HepG2 (cell line): ENCODE data around the gene WDR54. TPM values are rescaled to one million over a fixed set of nuclear protein-coding genes. Genes with fewer than 3 reads are reported as not detected.
"Not testable (repeated sequence)": the region's sequence is repeated elsewhere in the genome, so short reads cannot be mapped to it uniquely, and the experiment has no call there.

Source experiments
- ATAC-seq: fragments of 200-7000 bp; cut with Tn5 transposase; 3 replicates; pipeline ENCODE4 v1.9.1; 2020; ENCODE audit warnings: mild to moderate bottlenecking, moderate library complexity
- BruUV-seq: library from RNA; stranded (reverse); fragments of 400-500 nt; replicated peaks from 2 replicates; lab custom pipeline; 2021; lab: Mats Ljungman, UMichigan
- CTCF ChIA-PET: fragments of 300-600 bp; formaldehyde crosslinking; extraction: SDS; loops from one replicate; lab custom pipeline; 2021; ENCODE audit warnings: low total read pairs, inconsistent platforms, low intra/inter-chr PET ratio; lab: Yijun Ruan, JAX
- POLR2A ChIA-PET: fragments of 350-600 bp; sonication (Branson Sonifier 250); formaldehyde crosslinking; loops from one replicate; lab custom pipeline; 2020; ENCODE audit warnings: antibody characterized with exemption, inconsistent platforms; lab: Yijun Ruan, JAX
- DNase-seq: peaks from one replicate; pipeline ENCODE4 v3.0.0-alpha.2; 2015; ENCODE audit warnings: low spot score
- FAIRE-seq: peaks from 3 replicates; lab custom pipeline; 2011; peaks lifted over from hg19 to GRCh38; lab: Jason Lieb, UNC
- H2AFZ ChIP-seq: one replicate; pipeline ENCODE4 v1.6.1; 2011; ENCODE audit warnings: low read length, inconsistent platforms
- H3K27ac ChIP-seq: fragments of 300-600 bp; 3 replicates; pipeline ENCODE4 v1.8.0; 2011; ENCODE audit warnings: mixed run types, mild to moderate bottlenecking, mixed read lengths, low read length, inconsistent platforms; ENCODE audit not compliant: insufficient read depth; ENCODE audit errors: extremely low read length
- H3K27me3 ChIP-seq, 2 experiments: fragments of 200-600 bp in 1 of 2; 2 replicates in 1 of 2; 3 replicates in 1 of 2; pipeline versions ENCODE4 v1.6.0 to v1.8.0; 2011; ENCODE audit warnings: low read length in 2 of 2, mild to moderate bottlenecking in 2 of 2, moderate library complexity in 2 of 2, inconsistent platforms in 1 of 2; ENCODE audit not compliant: insufficient read depth in 2 of 2, control insufficient read depth in 1 of 2
- H3K36me3 ChIP-seq, 2 experiments: fragments of 200-600 bp in 1 of 2; replicated peaks in 1 of 2; 2 replicates in 1 of 2; 3 replicates in 1 of 2; pipeline versions ENCODE4 v1.5.1 to v1.8.0; 2011; ENCODE audit warnings: low read length in 2 of 2, inconsistent platforms in 1 of 2; ENCODE audit not compliant: insufficient read depth in 2 of 2, control insufficient read depth in 1 of 2
- H3K4me1 ChIP-seq: 2 replicates; pipeline ENCODE4 v1.5.1; 2012; ENCODE audit warnings: low read length, inconsistent platforms; ENCODE audit not compliant: insufficient read depth
- H3K4me2 ChIP-seq: 2 replicates; pipeline ENCODE4 v1.6.0; 2011; ENCODE audit warnings: low read depth, low read length, inconsistent platforms
- H3K4me3 ChIP-seq, 3 experiments: fragments of 200-600 bp in 1 of 3; sonication (generic), shearing (Covaris generic) in 1 of 3; replicated peaks in 1 of 3; 2 replicates each; pipeline ENCODE4 v1.5.1; 2011 to 2016; ENCODE audit warnings: low read length in 3 of 3, inconsistent platforms in 2 of 3, low read depth in 2 of 3, mild to moderate bottlenecking in 2 of 3, control low read depth in 1 of 3, mixed read lengths in 1 of 3; ENCODE audit not compliant: insufficient read depth in 1 of 3
- H3K79me2 ChIP-seq: one replicate; pipeline ENCODE4 v1.6.1; 2011; ENCODE audit warnings: low read length, inconsistent platforms; ENCODE audit not compliant: insufficient read depth
- H3K9ac ChIP-seq: 2 replicates; pipeline ENCODE4 v1.6.0; 2011; ENCODE audit warnings: mild to moderate bottlenecking, low read depth, low read length, inconsistent platforms; ENCODE audit not compliant: insufficient read depth
- H3K9me3 ChIP-seq: 2 replicates; pipeline ENCODE4 v1.5.1; 2012; ENCODE audit warnings: mild to moderate bottlenecking, low read length
- H4K20me1 ChIP-seq: 2 replicates; pipeline ENCODE4 v1.6.0; 2011; ENCODE audit warnings: inconsistent platforms, mild to moderate bottlenecking, low read length, moderate library complexity; ENCODE audit not compliant: insufficient read depth
- ZNF407 ChIP-seq: sonication (generic); formaldehyde crosslinking; IDR thresholded peaks from one replicate; pipeline ENCODE4 v1.5.1; 2020; ENCODE audit warnings: mild to moderate bottlenecking, missing genetic modification reagents; ENCODE audit errors: not compliant biosample characterization
- WGBS: methylation state at CpG from one replicate; pipeline ENCODE4 v1.1.6; 2017; ENCODE audit warnings: low lambda C conversion rate; 5-methylcytosine and 5-hydroxymethylcytosine counted together
- in situ Hi-C: cut with HindIII; loops from 2 replicates; pipeline ENCODE4 v1.10.0; 2017; ENCODE audit warnings: low pct_unique_long_range_greater_than_20kb; ENCODE audit not compliant: extremely low pct_ligation_motif_present
- intact Hi-C: fragments of 100-400 bp; cut with micrococcal nuclease; formaldehyde crosslinking; loops from one replicate; pipeline ENCODE4 v1.10.0; 2022; ENCODE audit not compliant: unreplicated experiment
- polyA plus RNA-seq, 8 experiments: library from polyadenylated mRNA; depleted of rRNA in 3 of 8; stranded (reverse) in 7 of 8; unstranded in 1 of 8; fragments of >200 nt; fragmentation: Illumina TruSeq in 4 of 8; extraction: Trizol in 4 of 8; gene quantifications; 2 replicates each; pipeline versions ENCODE4 v1.2.1 to v1.2.3, GENCODE V29; 2011 to 2016; ENCODE audit warnings: low read depth in 4 of 8, missing spikeins in 1 of 8, mixed read lengths in 1 of 8; ENCODE audit not compliant: insufficient read depth in 1 of 8
- total RNA-seq, 5 experiments: library from RNA; depleted of rRNA; stranded (reverse); fragments of >200 nt; fragmentation: Illumina TruSeq; extraction: Trizol; gene quantifications; 2 replicates each; pipeline ENCODE4 v1.2.3, GENCODE V29; 2016; ENCODE audit warnings: low read depth in 1 of 5

The WDR54 gene
- total and polyA plus RNA-seq, 2 of the 13 experiments (the other 11 are each of a cell fraction or from before 2014, with no cell fraction given), result 2.0 to 17.3 TPM

DNA sequence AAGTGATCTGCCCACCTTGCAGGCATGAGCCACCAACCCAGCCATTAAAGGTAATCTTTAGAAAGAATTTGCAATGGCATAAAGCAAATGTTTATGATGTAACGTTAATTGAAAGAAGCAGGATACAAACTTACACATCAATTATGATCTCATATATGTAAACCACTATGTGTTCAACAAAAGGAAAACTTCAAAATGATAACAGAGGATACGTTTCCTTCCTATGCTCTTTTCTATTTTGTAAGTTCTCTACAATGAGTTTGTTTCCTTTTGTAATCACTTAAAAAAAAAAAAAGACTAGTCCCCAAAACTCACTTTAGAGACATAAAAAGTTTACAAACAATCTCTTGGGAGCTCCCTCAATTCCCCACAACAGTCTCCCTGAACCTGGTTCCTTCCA, 1.5 kb upstream of the WDR54 start (continued):
- no peak for TF ChIP-seq ZNF407 (CRISPR knock-in tag)

DNA sequence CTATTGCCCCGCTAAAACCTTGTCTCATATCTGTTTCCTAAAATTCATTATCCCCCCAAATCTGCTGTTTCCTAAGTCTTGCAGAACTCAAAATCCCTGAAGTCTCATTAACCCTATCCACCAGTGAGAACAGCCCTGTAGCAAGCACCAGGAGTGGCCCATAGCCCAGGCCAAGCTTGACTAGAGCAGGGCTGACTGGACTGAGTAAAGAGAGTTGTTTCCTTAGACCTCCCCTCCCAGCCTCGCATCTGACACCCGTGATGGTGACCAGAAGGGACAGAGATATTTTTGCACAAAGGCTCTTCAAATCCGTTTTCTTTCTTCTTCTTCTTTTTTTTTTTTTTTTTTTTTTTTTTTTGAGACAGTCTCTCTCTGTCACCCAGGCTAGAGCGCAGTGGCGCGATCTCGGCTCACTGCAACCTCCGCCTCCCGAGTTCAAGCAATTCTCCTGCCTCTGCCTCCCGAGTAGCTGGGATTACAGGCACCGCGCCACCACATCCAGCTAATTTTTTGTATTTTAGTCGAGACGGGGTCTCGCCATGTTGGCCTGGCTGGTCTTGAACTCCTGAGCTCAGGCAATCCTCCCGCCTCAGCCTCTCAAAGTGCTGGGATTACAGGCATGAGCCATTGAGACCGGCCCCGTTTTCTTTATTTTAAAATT, 957 bp upstream of the WDR54 start:
- H2AFZ ChIP-seq, intact Hi-C loops, H4K20me1 ChIP-seq, BruUV-seq, H3K79me2 ChIP-seq, FAIRE-seq, ATAC-seq, in situ Hi-C loops, H3K9me3 ChIP-seq, DNase-seq, H3K9ac ChIP-seq, H3K27ac ChIP-seq, H3K36me3 ChIP-seq: not testable (repeated sequence)
- ChIA-PET CTCF (interaction anchor here (0.9 kb wide), 1 partner anchor 20 kb away, joined by 3 read pairs; no protein-coding TSS in a partner anchor), POLR2A (interaction anchor here (0.7 to 2.4 kb wide), 5 partner anchors 9 to 656 kb away, joined by 4 to 16 read pairs (median 6); partner anchors contain the start of gene WBP1)
- H3K27me3 ChIP-seq, result peaks cover 0 to 10% of the 10 kb centered on the region in 2 experiments; a peak in 2 of 5 replicates
- 39% methylated on average over 19 of the region's 19 CpGs for WGBS
- peak overlapping the region; percentile 99 for H3K4me2 ChIP-seq
- H3K4me1 ChIP-seq, result peaks cover 47% of the 10 kb centered on the region
- peak overlapping the region in 2 of 3 experiments; percentile 54 to 75; a peak in 3 of 6 replicates for H3K4me3 ChIP-seq
